ENCODE results near the gene CCER1. TPM values are rescaled to one million over a fixed set of nuclear protein-coding genes. Genes with fewer than 3 reads are reported as not detected.

CCER1 gene
- total and polyA plus RNA-seq, 2 experiments from 2014 or later: not detected

- no peak for TF ChIP-seq ZNF462 (CRISPR knock-in tag; IDR thresholded peaks at IDR 0.05)
- TF ChIP-seq CTCF (conservative IDR thresholded peaks at IDR 0.05; ENCODE audit: low read depth in 2 of 2): no peak
- no peak for TF ChIP-seq EZH2 (IDR thresholded peaks at IDR 0.05; ENCODE audit: low read depth, unreplicated experiment)
- no peak for TF ChIP-seq STAT1 (IDR thresholded peaks at IDR 0.05; ENCODE audit: unreplicated experiment)
- TF ChIP-seq REST (IDR thresholded peaks at IDR 0.05; ENCODE audit: unreplicated experiment): no peak
Measured at GRCh38 chr12:90958347-90958746, 3.4 kb upstream of the CCER1 start (continued).
